Upper lobe of left lung (tissue), 6 donors: ENCODE measurements around the gene SGF29. TPM values are rescaled to one million over a fixed set of nuclear protein-coding genes. Genes with fewer than 3 reads are reported as not detected.

Experiments
- ATAC-seq, 2 donors: fragments of 200-7000 bp; cut with Tn5 transposase; one replicate each; pipeline ENCODE4 v1.9.1; 2022; ENCODE audit warnings: mild to moderate bottlenecking in 2 of 2, moderate library complexity in 2 of 2; ENCODE audit not compliant: low FRiP score in 2 of 2
- DNase-seq, 2 donors: peaks; one replicate each; pipeline ENCODE4 v3.0.0-alpha.2; 2019 to 2020
- H3K27ac ChIP-seq, 4 donors: fragments of 200-600 bp; sonication (generic); one replicate each; pipeline ENCODE4 v1.5.1; 2016 to 2019
- H3K27me3 ChIP-seq, 4 donors: fragments of 200-600 bp; sonication (generic); one replicate each; pipeline ENCODE4 v1.5.1; 2017 to 2019
- H3K36me3 ChIP-seq, 4 donors: fragments of 200-600 bp; sonication (generic); one replicate each; pipeline ENCODE4 v1.5.1; 2016 to 2019
- H3K4me1 ChIP-seq, 4 donors: fragments of 200-600 bp; sonication (generic); one replicate each; pipeline ENCODE4 v1.5.1; 2018 to 2019
- H3K4me3 ChIP-seq, 4 donors: fragments of 200-600 bp; sonication (generic); one replicate each; pipeline ENCODE4 v1.5.1; 2017 to 2019; ENCODE audit warnings: mild to moderate bottlenecking in 2 of 4, moderate library complexity in 1 of 4
- H3K9me3 ChIP-seq, 4 donors: fragments of 200-600 bp; sonication (generic); one replicate each; pipeline ENCODE4 v1.5.1; 2018 to 2019
- CTCF ChIP-seq, 6 experiments: fragments of 450-650 bp in 4 of 6; fragments of 200-600 bp in 2 of 6; sonication (generic) in 2 of 6; IDR thresholded peaks; one replicate each; pipeline ENCODE4 v1.5.1; 2016 to 2019; ENCODE audit warnings: antibody characterized with exemption in 6 of 6
- EP300 ChIP-seq, 4 donors: sonication (generic); formaldehyde crosslinking; IDR thresholded peaks; one replicate each; pipeline ENCODE4 v1.5.1; 2017; ENCODE audit warnings: antibody characterized with exemption in 4 of 4, control low read depth in 2 of 4
- POLR2A ChIP-seq, 4 donors: fragments of 450-650 bp; IDR thresholded peaks; one replicate each; pipeline ENCODE4 v1.5.1; 2016 to 2017; ENCODE audit warnings: antibody characterized with exemption in 4 of 4, mild to moderate bottlenecking in 2 of 4
- POLR2AphosphoS5 ChIP-seq, 2 donors: sonication (generic); formaldehyde crosslinking; IDR thresholded peaks; one replicate each; pipeline ENCODE4 v1.5.1; 2017; ENCODE audit warnings: antibody characterized with exemption in 2 of 2
- WGBS, 2 donors: methylation state at CpG; one replicate each; pipeline ENCODE4 v1.1.5; 2017 to 2018; 5-methylcytosine and 5-hydroxymethylcytosine counted together
- total RNA-seq, 6 donors: library from RNA; depleted of rRNA in 4 of 6; stranded (reverse); fragments of >200 nt in 4 of 6; gene quantifications; one replicate each; pipeline versions ENCODE4 v1.1.0 to v1.2.1, GENCODE V29; 2016 to 2021
- donor health status: DM: no; HTN: no; CAD: no; lungs with moderate emphysema.
- donor health status: DM: no; HTN: yes; CAD: no; lungs with severe emphysema.

The SGF29 gene
- total RNA-seq, 6 donors from 2014 or later, result 24.8 to 67.1 (median 37.3) TPM

DNA sequence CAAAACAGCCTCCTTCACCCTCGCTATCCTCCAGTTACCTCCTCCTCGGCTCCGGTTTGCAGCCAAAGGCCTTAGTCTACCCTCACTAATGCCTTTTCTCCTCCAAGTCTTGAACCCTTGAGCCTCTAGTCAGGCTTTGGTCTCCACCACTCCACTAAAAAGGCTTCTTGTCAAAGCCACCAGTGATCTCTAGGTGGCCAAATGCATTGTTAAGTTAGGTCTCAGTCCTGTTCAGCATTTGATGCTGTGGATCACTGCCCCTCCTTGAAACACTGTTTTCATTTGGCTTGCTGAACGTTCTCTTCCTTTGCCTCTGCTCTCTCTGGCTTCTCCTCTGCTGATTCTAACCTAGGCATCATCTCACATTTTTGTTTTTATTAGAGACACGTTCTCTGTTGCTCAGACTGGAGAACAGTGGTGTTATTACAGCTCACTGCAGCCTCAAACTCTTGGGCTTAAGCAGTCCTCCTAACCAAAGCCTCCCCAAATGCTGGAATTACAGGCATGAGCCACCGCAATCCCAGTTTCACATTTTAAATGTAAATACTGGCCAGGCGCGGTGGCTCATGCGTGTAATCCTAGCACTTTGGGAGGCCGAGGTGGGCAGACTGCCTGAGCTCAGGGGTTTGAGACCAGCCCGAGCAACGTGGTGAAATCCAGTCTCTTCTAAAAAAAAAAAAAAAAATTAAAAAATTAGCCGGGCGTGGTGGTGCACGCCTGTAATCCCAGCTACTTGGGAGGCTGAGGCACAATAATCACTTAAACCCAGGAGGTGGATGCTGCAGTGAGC lies 1.1 kb downstream of the SGF29 start:
- Histone ChIP-seq H3K27ac (peak overlapping the region; percentile 93 to 98 (median 96)), H3K36me3 (peaks cover 0 to 31% (median 14%) of the 10 kb centered on the region in 4 donors), H3K4me3 (peak overlapping the region; percentile 44 to 86 (median 57)), H3K4me1 (peaks cover 12 to 22% (median 17%) of the 10 kb centered on the region in 4 donors), H3K9me3 (no peaks in the 10 kb centered on the region), H3K27me3 (no peaks in the 10 kb centered on the region)
- ATAC-seq, result no peak
- DNase-seq, result no peak
- TF ChIP-seq POLR2A (IDR thresholded peaks at IDR 0.05) (no peak), CTCF (IDR thresholded peaks at IDR 0.05) (no peak), POLR2AphosphoS5 (IDR thresholded peaks at IDR 0.05) (no peak), EP300 (IDR thresholded peaks at IDR 0.05) (no peak)
- WGBS, 2 donors, result 86 to 88% methylated on average over 15 of the region's 15 CpGs

- WGBS, 2 donors, result 54 to 78% methylated on average over 2 of the region's 2 CpGs
- peaks cover 12 to 22% (median 17%) of the 10 kb centered on the region in 4 donors for H3K4me1 ChIP-seq
Observed at GRCh38 chr16:28555561-28555960, 1.8 kb downstream of the SGF29 start.

DNA sequence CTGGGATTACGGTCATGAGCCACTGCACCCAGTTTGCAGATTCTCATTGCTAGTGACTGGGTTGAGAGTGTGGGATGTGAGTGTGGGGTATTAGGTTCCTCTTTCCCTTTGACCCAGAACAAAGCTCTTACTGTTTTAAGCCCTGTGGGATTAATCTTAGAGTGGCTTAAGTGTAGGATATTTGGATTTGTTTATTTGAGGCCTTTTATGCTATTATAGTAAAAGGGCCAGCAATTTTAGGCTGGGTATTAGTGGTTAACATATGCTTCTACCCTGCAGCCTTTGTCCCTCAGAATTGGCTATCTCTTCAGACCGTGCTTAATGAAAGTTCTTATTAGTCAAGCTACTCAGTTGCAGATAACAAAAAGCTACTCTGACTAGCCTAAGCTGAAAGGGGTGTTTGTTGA lies 3.2 kb downstream of the SGF29 start:
- peaks cover 0 to 31% (median 14%) of the 10 kb centered on the region in 4 donors for H3K36me3 ChIP-seq
- H3K27ac ChIP-seq, result peak overlapping the region in 1 of 4 donors; percentile 43
- no peaks in the 10 kb centered on the region for H3K9me3 ChIP-seq
- H3K4me1 ChIP-seq, result peaks cover 22 to 33% (median 27%) of the 10 kb centered on the region in 4 donors
- no peak overlapping the region for H3K4me3 ChIP-seq
- WGBS, 2 donors, result 82 to 89% methylated on average over 2 of the region's 2 CpGs
- no peaks in the 10 kb centered on the region for H3K27me3 ChIP-seq
- no peak for DNase-seq
- no peak for ATAC-seq
- no peak for TF ChIP-seq CTCF (IDR thresholded peaks at IDR 0.05)
- no peak for TF ChIP-seq EP300 (IDR thresholded peaks at IDR 0.05)
- TF ChIP-seq POLR2AphosphoS5 (IDR thresholded peaks at IDR 0.05), result no peak
- TF ChIP-seq POLR2A (IDR thresholded peaks at IDR 0.05), result no peak

More at GRCh38 chr16:28555561-28555960, 1.8 kb downstream of the SGF29 start:
- TF ChIP-seq POLR2AphosphoS5 (IDR thresholded peaks at IDR 0.05) (no peak), CTCF (IDR thresholded peaks at IDR 0.05) (no peak), EP300 (IDR thresholded peaks at IDR 0.05) (no peak), POLR2A (IDR thresholded peaks at IDR 0.05) (no peak)
- no peak for ATAC-seq
- DNase-seq, result no peak
- Histone ChIP-seq H3K36me3 (peaks cover 0 to 31% (median 14%) of the 10 kb centered on the region in 4 donors), H3K4me3 (no peak overlapping the region), H3K27me3 (no peaks in the 10 kb centered on the region), H3K9me3 (no peaks in the 10 kb centered on the region), H3K27ac (no peak overlapping the region)

DNA sequence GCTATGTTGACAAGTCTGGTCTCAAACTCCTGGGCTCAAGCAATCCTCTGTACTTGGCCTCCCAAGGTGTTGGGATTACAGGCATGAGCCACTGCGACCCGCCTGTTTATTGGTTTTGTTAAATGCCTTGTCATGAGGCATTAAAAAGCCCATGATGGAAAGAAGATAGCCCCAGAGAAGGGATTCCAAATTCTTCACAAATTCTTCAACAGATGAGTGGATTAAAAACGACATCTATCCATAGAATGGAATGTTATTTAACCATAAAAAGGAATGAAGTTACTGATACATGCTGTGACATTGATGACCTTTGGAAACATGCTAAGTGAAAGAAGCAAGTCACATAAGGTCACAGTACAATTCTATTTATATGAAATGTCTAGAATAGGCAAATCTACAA lies 4.7 kb downstream of the SGF29 start:
- 80 to 86% methylated on average over 3 of the region's 3 CpGs for WGBS, 2 donors

More for the DNA sequence above, 4.7 kb downstream of the SGF29 start:
- H3K4me3 ChIP-seq, result no peak overlapping the region
- no peak for ATAC-seq
- no peak overlapping the region for H3K27ac ChIP-seq
- no peak for DNase-seq
- no peaks in the 10 kb centered on the region for H3K27me3 ChIP-seq
- no peaks in the 10 kb centered on the region for H3K9me3 ChIP-seq
- peaks cover 27 to 40% (median 34%) of the 10 kb centered on the region in 4 donors for H3K4me1 ChIP-seq
- peaks cover 0 to 31% (median 14%) of the 10 kb centered on the region in 4 donors for H3K36me3 ChIP-seq
- TF ChIP-seq POLR2AphosphoS5 (IDR thresholded peaks at IDR 0.05) (no peak), POLR2A (IDR thresholded peaks at IDR 0.05) (no peak), CTCF (IDR thresholded peaks at IDR 0.05) (no peak), EP300 (IDR thresholded peaks at IDR 0.05) (no peak)
